ENCODE results near the gene ATP1A3. TPM values are rescaled to one million over a fixed set of nuclear protein-coding genes. Genes with fewer than 3 reads are reported as not detected.

The ATP1A3 gene
- total RNA-seq, 1 donor from 2014 or later, result 375 TPM

GRCh38 chr19:42028304-42029216 lies 34.5 kb upstream of the ATP1A3 start:
- H3K4me1 ChIP-seq, result peaks cover 16% of the 10 kb centered on the region
- TF ChIP-seq CTCF (IDR thresholded peaks at IDR 0.05; ENCODE audit: borderline replicate concordance), result peak; percentile 39
- DNase-seq, result no peak

DNA sequence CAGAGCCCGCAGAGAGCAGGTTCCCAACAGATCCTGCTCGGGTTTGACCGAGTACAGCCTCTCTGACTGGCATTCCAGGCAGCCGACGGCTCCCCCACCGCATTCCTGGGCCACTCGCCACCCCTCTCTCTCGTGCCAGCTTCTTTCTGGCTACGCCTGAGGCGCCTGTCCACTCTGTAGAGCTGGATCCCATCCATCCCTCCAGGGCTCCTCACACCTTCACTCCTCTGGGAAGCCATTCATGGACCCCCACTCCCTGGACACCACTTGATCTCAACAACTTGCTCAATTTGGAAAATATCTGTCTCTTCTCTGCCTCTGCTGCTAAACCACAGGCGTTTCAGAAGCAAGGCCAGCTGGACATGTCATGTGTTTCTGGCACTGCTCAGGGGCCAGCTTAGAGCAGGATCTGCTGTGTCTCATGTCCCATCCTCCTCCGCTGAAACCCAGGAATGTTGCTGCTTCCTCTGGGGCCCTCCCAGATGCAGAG lies 30.6 kb upstream of the ATP1A3 start:
- no peaks in the 10 kb centered on the region for H3K36me3 ChIP-seq
- peak; percentile 76 for DNase-seq
- peak overlapping the region; percentile 84 for H3K27ac ChIP-seq (replicated peaks)
- intact Hi-C loops (cut with micrococcal nuclease), result no loop called here
- H3K4me3 ChIP-seq, result no peak overlapping the region
- no peaks in the 10 kb centered on the region for H3K9me3 ChIP-seq (replicated peaks)
- peaks cover 31% of the 10 kb centered on the region for H3K27me3 ChIP-seq (ENCODE audit: low read depth)
- peaks cover 29% of the 10 kb centered on the region for H3K4me1 ChIP-seq
- TF ChIP-seq CTCF (IDR thresholded peaks at IDR 0.05; ENCODE audit: borderline replicate concordance), result no peak

More at GRCh38 chr19:42028304-42029216, 34.5 kb upstream of the ATP1A3 start:
- H3K4me3 ChIP-seq, result no peak overlapping the region
- peaks cover 31% of the 10 kb centered on the region for H3K27me3 ChIP-seq (ENCODE audit: low read depth)
- no peaks in the 10 kb centered on the region for H3K36me3 ChIP-seq
- H3K27ac ChIP-seq (replicated peaks), result no peak overlapping the region
- intact Hi-C loops (cut with micrococcal nuclease), result no loop called here
- H3K9me3 ChIP-seq (replicated peaks), result no peaks in the 10 kb centered on the region

DNA sequence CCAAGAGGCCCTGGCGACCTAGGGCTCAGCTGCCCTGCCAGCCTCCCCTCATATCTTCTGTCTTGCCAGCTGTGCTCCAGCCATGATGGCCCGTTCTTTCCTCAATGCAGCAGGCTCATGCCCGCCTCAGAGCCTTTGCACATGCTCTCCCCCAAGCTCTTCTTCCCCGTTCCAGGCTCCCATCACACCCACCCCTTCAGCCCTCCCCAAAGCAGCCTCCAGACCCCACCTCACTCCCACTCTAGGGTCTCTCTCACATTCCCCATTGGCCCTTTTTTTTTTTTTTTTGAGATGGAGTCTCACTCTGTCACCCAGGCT lies 29.9 kb upstream of the ATP1A3 start:
- Histone ChIP-seq H3K4me3 (no peak overlapping the region), H3K27ac (replicated peaks) (peak overlapping the region; percentile 84), H3K36me3 (no peaks in the 10 kb centered on the region), H3K9me3 (replicated peaks) (no peaks in the 10 kb centered on the region), H3K27me3 (ENCODE audit: low read depth) (peaks cover 30% of the 10 kb centered on the region), H3K4me1 (peaks cover 29% of the 10 kb centered on the region)
- intact Hi-C loops (cut with micrococcal nuclease), result no loop called here
- DNase-seq, result no peak
- no peak for TF ChIP-seq CTCF (IDR thresholded peaks at IDR 0.05; ENCODE audit: borderline replicate concordance)

GRCh38 chr19:42023121-42023942 lies 29.3 kb upstream of the ATP1A3 start:
- Histone ChIP-seq H3K36me3 (no peaks in the 10 kb centered on the region), H3K27me3 (ENCODE audit: low read depth) (peaks cover 24% of the 10 kb centered on the region), H3K4me3 (no peak overlapping the region), H3K4me1 (peaks cover 29% of the 10 kb centered on the region), H3K27ac (replicated peaks) (peak overlapping the region; percentile 84), H3K9me3 (replicated peaks) (no peaks in the 10 kb centered on the region)
- intact Hi-C loops (cut with micrococcal nuclease), result no loop called here
- TF ChIP-seq CTCF (IDR thresholded peaks at IDR 0.05; ENCODE audit: borderline replicate concordance), result no peak
- DNase-seq, result no peak

DNA sequence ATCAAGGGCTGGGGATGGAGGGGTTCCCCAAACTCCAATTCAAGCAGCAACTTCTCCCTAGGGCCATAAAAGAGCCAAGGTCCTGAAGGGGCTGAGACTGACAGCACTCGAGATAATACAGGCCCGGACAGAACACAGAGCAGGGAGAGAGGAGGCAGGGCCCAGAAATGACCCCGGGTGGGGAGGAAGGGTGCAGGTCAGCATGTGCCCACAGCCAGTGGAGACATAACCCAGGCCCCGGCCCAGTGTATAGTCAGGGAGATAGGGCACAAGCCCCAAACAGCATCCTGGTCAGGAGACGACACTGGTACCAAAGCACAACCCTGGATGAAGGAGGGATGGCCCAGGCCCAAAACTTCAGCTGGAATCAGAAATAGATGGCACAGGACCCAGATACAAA lies 28.6 kb upstream of the ATP1A3 start:
- no peak overlapping the region for H3K27ac ChIP-seq (replicated peaks)
- no peaks in the 10 kb centered on the region for H3K36me3 ChIP-seq
- TF ChIP-seq CTCF (IDR thresholded peaks at IDR 0.05; ENCODE audit: borderline replicate concordance), result no peak
- H3K4me3 ChIP-seq, result no peak overlapping the region
- intact Hi-C loops (cut with micrococcal nuclease), result no loop called here
- peaks cover 17% of the 10 kb centered on the region for H3K27me3 ChIP-seq (ENCODE audit: low read depth)
- H3K9me3 ChIP-seq (replicated peaks), result no peaks in the 10 kb centered on the region
- H3K4me1 ChIP-seq, result peaks cover 29% of the 10 kb centered on the region
- DNase-seq, result no peak
